HepG2 (cell line): Measurements from ENCODE around the gene OSER1. TPM values are rescaled to one million over a fixed set of nuclear protein-coding genes. Genes with fewer than 3 reads are reported as not detected.

Experiments
- BRD4 ChIP-seq: sonication (generic); formaldehyde crosslinking; IDR thresholded peaks from 2 replicates; pipeline ENCODE4 v1.4.0; 2020; ENCODE audit warnings: missing genetic modification reagents
- DBP ChIP-seq: sonication (generic); formaldehyde crosslinking; IDR thresholded peaks from 2 replicates; pipeline ENCODE4 v1.4.0; 2020; ENCODE audit warnings: missing genetic modification reagents; ENCODE audit errors: not compliant biosample characterization
- DR1 ChIP-seq: sonication (generic); formaldehyde crosslinking; IDR thresholded peaks from 2 replicates; pipeline ENCODE4 v1.8.0; 2021; ENCODE audit warnings: mild to moderate bottlenecking, missing genetic modification reagents, inconsistent platforms
- ETV5 ChIP-seq: IDR thresholded peaks from 2 replicates; pipeline ENCODE4 v1.6.1; 2018; ENCODE audit warnings: missing biosample characterization, missing genetic modification reagents, inconsistent platforms, borderline replicate concordance
- KLF13 ChIP-seq: sonication (generic); formaldehyde crosslinking; IDR thresholded peaks from 2 replicates; pipeline ENCODE4 v1.4.0; 2020; ENCODE audit warnings: mild to moderate bottlenecking, missing genetic modification reagents
- MED13 ChIP-seq: sonication (generic); formaldehyde crosslinking; IDR thresholded peaks from 2 replicates; pipeline ENCODE4 v1.5.0; 2020; ENCODE audit warnings: missing genetic modification reagents
- POLR2A ChIP-seq, 2 experiments: IDR thresholded peaks; 2 replicates each; pipeline ENCODE4 v1.6.1; 2011; ENCODE audit warnings: low read depth in 2 of 2, low read length in 2 of 2, mild to moderate bottlenecking in 1 of 2, moderate library complexity in 1 of 2; ENCODE audit not compliant: insufficient read depth in 1 of 2
- SATB2 ChIP-seq: sonication (generic); formaldehyde crosslinking; IDR thresholded peaks from 2 replicates; pipeline ENCODE4 v1.5.0; 2020; ENCODE audit warnings: missing genetic modification reagents
- SIX4 ChIP-seq: sonication (generic); formaldehyde crosslinking; IDR thresholded peaks from 2 replicates; pipeline ENCODE4 v1.4.0; 2020; ENCODE audit warnings: missing genetic modification reagents
- TOE1 ChIP-seq: sonication (generic); formaldehyde crosslinking; IDR thresholded peaks from 2 replicates; pipeline ENCODE4 v1.4.0; 2020; ENCODE audit warnings: mild to moderate bottlenecking, missing genetic modification reagents
- ZNF124 ChIP-seq: sonication (generic); formaldehyde crosslinking; IDR thresholded peaks from 2 replicates; pipeline ENCODE4 v1.4.0; 2020; ENCODE audit warnings: missing genetic modification reagents
- ZNF281 ChIP-seq: sonication (generic); formaldehyde crosslinking; IDR thresholded peaks from 2 replicates; pipeline ENCODE4 v1.4.0; 2020; ENCODE audit warnings: missing genetic modification reagents, borderline replicate concordance
- ZNF432 ChIP-seq: sonication (generic); formaldehyde crosslinking; IDR thresholded peaks from 2 replicates; pipeline ENCODE4 v1.5.0; 2020; ENCODE audit warnings: missing genetic modification reagents, mild to moderate bottlenecking, borderline replicate concordance
- ZSCAN21 ChIP-seq: sonication (generic); formaldehyde crosslinking; IDR thresholded peaks from 2 replicates; pipeline ENCODE4 v1.8.0; 2022; ENCODE audit warnings: mild to moderate bottlenecking, missing genetic modification reagents, moderate library complexity, borderline replicate concordance
- polyA plus RNA-seq, 8 experiments: library from polyadenylated mRNA; depleted of rRNA in 3 of 8; stranded (reverse) in 7 of 8; unstranded in 1 of 8; fragments of >200 nt; fragmentation: Illumina TruSeq in 4 of 8; extraction: Trizol in 4 of 8; gene quantifications; 2 replicates each; pipeline versions ENCODE4 v1.2.1 to v1.2.3, GENCODE V29; 2011 to 2016; ENCODE audit warnings: low read depth in 4 of 8, missing spikeins in 1 of 8, mixed read lengths in 1 of 8; ENCODE audit not compliant: insufficient read depth in 1 of 8
- total RNA-seq, 5 experiments: library from RNA; depleted of rRNA; stranded (reverse); fragments of >200 nt; fragmentation: Illumina TruSeq; extraction: Trizol; gene quantifications; 2 replicates each; pipeline ENCODE4 v1.2.3, GENCODE V29; 2016; ENCODE audit warnings: low read depth in 1 of 5
- TF ChIP-seq, protein P1 (sequence below): sonication (generic); formaldehyde crosslinking; IDR thresholded peaks from 2 replicates; pipeline ENCODE4 v1.5.1; 2020; ENCODE audit warnings: missing genetic modification reagents, mild to moderate bottlenecking, borderline replicate concordance
- TF ChIP-seq, protein P2 (sequence below): sonication (generic); formaldehyde crosslinking; IDR thresholded peaks from 2 replicates; pipeline ENCODE4 v1.4.0; 2020; ENCODE audit warnings: mild to moderate bottlenecking, missing genetic modification reagents, borderline replicate concordance
- TF ChIP-seq, protein P3 (sequence below): sonication (generic); formaldehyde crosslinking; IDR thresholded peaks from 2 replicates; pipeline ENCODE4 v1.4.0; 2020; ENCODE audit warnings: missing genetic modification reagents

The OSER1 gene
- total and polyA plus RNA-seq, 2 of the 13 experiments (the other 11 are each of a cell fraction or from before 2014, with no cell fraction given): 71.2 to 71.5 TPM

GRCh38 chr20:44215125-44215524, 4.6 kb upstream of the OSER1 start (continued):
- TF ChIP-seq MED13 (CRISPR knock-in tag): no peak
- TF ChIP-seq POLR2A (IDR thresholded peaks at IDR 0.05; ENCODE audit: insufficient read depth in 1 of 2, low read depth in 2 of 2, low read length in 2 of 2): no peak
- 0 out of 2 replicates have a peak, but pooled peaks have one; percentile 26 for TF ChIP-seq SIX4 (CRISPR knock-in tag)
- TF ChIP-seq, protein P1, sequence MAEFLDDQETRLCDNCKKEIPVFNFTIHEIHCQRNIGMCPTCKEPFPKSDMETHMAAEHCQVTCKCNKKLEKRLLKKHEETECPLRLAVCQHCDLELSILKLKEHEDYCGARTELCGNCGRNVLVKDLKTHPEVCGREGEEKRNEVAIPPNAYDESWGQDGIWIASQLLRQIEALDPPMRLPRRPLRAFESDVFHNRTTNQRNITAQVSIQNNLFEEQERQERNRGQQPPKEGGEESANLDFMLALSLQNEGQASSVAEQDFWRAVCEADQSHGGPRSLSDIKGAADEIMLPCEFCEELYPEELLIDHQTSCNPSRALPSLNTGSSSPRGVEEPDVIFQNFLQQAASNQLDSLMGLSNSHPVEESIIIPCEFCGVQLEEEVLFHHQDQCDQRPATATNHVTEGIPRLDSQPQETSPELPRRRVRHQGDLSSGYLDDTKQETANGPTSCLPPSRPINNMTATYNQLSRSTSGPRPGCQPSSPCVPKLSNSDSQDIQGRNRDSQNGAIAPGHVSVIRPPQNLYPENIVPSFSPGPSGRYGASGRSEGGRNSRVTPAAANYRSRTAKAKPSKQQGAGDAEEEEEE (CRISPR knock-in tag): no peak
- TF ChIP-seq KLF13: no peak
- TF ChIP-seq ZNF281 (CRISPR knock-in tag): no peak
- TF ChIP-seq BRD4 (CRISPR knock-in tag): no peak
- TF ChIP-seq, protein P2, sequence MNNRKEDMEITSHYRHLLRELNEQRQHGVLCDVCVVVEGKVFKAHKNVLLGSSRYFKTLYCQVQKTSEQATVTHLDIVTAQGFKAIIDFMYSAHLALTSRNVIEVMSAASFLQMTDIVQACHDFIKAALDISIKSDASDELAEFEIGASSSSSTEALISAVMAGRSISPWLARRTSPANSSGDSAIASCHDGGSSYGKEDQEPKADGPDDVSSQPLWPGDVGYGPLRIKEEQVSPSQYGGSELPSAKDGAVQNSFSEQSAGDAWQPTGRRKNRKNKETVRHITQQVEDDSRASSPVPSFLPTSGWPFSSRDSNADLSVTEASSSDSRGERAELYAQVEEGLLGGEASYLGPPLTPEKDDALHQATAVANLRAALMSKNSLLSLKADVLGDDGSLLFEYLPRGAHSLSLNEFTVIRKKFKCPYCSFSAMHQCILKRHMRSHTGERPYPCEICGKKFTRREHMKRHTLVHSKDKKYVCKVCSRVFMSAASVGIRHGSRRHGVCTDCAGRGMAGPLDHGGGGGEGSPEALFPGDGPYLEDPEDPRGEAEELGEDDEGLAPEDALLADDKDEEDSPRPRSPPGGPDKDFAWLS (CRISPR knock-in tag): no peak
- TF ChIP-seq, protein P3, sequence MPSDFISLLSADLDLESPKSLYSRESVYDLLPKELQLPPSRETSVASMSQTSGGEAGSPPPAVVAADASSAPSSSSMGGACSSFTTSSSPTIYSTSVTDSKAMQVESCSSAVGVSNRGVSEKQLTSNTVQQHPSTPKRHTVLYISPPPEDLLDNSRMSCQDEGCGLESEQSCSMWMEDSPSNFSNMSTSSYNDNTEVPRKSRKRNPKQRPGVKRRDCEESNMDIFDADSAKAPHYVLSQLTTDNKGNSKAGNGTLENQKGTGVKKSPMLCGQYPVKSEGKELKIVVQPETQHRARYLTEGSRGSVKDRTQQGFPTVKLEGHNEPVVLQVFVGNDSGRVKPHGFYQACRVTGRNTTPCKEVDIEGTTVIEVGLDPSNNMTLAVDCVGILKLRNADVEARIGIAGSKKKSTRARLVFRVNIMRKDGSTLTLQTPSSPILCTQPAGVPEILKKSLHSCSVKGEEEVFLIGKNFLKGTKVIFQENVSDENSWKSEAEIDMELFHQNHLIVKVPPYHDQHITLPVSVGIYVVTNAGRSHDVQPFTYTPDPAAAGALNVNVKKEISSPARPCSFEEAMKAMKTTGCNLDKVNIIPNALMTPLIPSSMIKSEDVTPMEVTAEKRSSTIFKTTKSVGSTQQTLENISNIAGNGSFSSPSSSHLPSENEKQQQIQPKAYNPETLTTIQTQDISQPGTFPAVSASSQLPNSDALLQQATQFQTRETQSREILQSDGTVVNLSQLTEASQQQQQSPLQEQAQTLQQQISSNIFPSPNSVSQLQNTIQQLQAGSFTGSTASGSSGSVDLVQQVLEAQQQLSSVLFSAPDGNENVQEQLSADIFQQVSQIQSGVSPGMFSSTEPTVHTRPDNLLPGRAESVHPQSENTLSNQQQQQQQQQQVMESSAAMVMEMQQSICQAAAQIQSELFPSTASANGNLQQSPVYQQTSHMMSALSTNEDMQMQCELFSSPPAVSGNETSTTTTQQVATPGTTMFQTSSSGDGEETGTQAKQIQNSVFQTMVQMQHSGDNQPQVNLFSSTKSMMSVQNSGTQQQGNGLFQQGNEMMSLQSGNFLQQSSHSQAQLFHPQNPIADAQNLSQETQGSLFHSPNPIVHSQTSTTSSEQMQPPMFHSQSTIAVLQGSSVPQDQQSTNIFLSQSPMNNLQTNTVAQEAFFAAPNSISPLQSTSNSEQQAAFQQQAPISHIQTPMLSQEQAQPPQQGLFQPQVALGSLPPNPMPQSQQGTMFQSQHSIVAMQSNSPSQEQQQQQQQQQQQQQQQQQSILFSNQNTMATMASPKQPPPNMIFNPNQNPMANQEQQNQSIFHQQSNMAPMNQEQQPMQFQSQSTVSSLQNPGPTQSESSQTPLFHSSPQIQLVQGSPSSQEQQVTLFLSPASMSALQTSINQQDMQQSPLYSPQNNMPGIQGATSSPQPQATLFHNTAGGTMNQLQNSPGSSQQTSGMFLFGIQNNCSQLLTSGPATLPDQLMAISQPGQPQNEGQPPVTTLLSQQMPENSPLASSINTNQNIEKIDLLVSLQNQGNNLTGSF (CRISPR knock-in tag): no peak
- TF ChIP-seq ZSCAN21: no peak
- no peak for TF ChIP-seq TOE1
- no peak for TF ChIP-seq SATB2 (CRISPR knock-in tag)
- no peak for TF ChIP-seq ETV5 (CRISPR knock-in tag)
- TF ChIP-seq ZNF432 (CRISPR knock-in tag): no peak
- no peak for TF ChIP-seq DR1 (CRISPR knock-in tag)
- TF ChIP-seq DBP (CRISPR knock-in tag): no peak
- no peak; the same call in 1 of the 2 replicates for TF ChIP-seq ZNF124 (CRISPR knock-in tag)
